GM18951 (cell line): ENCODE results near the gene SLC10A7.

Source experiments
- POLR2A ChIP-seq: IDR thresholded peaks from 4 replicates; pipeline ENCODE4 v1.6.1; 2011; ENCODE audit warnings: mild to moderate bottlenecking; ENCODE audit not compliant: insufficient read length, insufficient read depth; ENCODE audit errors: extremely low read depth
- in situ Hi-C: fragments of 300-500 bp; cut with MboI; formaldehyde crosslinking; loops from one replicate; pipeline ENCODE4 v1.12.0; 2022; ENCODE audit warnings: low sequenced_read_pairs, mixed read lengths, inconsistent platforms; ENCODE audit not compliant: unreplicated experiment

SLC10A7 gene

GRCh38 chr4:146237092-146237491, 284.6 kb downstream of the SLC10A7 start:
- in situ Hi-C loops = no loop called here
- no peak for TF ChIP-seq POLR2A

GRCh38 chr4:146236216-146236615, 285.5 kb downstream of the SLC10A7 start:
- no peak for TF ChIP-seq POLR2A
- in situ Hi-C loops = no loop called here

GRCh38 chr4:146235654-146236177, 286.0 kb downstream of the SLC10A7 start:
- no peak for TF ChIP-seq POLR2A
- in situ Hi-C loops = no loop called here

GRCh38 chr4:146232131-146232722, 289.5 kb downstream of the SLC10A7 start:
- in situ Hi-C loops = no loop called here
- TF ChIP-seq POLR2A = no peak

GRCh38 chr4:146229406-146229805, 292.3 kb downstream of the SLC10A7 start:
- in situ Hi-C loops = no loop called here
- no peak for TF ChIP-seq POLR2A

GRCh38 chr4:146224326-146224966, 297.3 kb downstream of the SLC10A7 start:
- no peak for TF ChIP-seq POLR2A
- in situ Hi-C loops = no loop called here

DNA sequence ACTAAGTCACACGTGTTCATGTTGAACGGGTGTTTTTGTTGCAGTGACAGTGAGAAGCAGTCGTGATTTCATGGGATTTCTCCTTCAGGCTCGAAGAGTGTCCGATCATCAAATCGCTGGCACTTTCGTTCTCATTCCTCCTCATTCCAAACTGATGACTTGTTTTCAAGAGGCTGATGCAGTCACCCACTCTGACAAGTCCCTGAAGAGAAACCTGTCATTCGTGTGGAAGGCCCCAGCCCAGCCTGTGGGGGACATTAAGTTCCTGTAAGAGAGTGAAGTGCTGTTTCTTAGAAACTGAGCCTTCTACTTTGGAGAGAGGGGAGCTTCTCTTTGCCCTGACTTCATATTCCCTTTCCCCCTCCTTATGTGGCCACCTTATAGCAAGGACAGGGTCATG, 299.4 kb downstream of the SLC10A7 start:
- no peak for TF ChIP-seq POLR2A
- in situ Hi-C loops = no loop called here

- in situ Hi-C loops = no loop called here
- TF ChIP-seq POLR2A = no peak
Observed at GRCh38 chr4:146214238-146214637, 307.5 kb downstream of the SLC10A7 start, which contains the start of gene REELD1. Gene REELD1 (plus strand): TSS chr4:146214538. CDS start chr4:146216953, 2,415 bp downstream.

- in situ Hi-C loops = no loop called here
- no peak for TF ChIP-seq POLR2A
Observed at GRCh38 chr4:146212781-146213180, 309.0 kb downstream of the SLC10A7 start.

GRCh38 chr4:146211440-146211839, 310.3 kb downstream of the SLC10A7 start:
- TF ChIP-seq POLR2A = no peak
- in situ Hi-C loops = no loop called here

- in situ Hi-C loops = no loop called here
- TF ChIP-seq POLR2A = no peak
Observed at GRCh38 chr4:146210890-146211289, 310.9 kb downstream of the SLC10A7 start.

GRCh38 chr4:146207410-146207809, 314.3 kb downstream of the SLC10A7 start:
- no peak for TF ChIP-seq POLR2A
- in situ Hi-C loops = no loop called here
